K562 (cell line): ENCODE data around the gene GMEB2. TPM values are rescaled to one million over a fixed set of nuclear protein-coding genes. Genes with fewer than 3 reads are reported as not detected.

Source experiments
- ATAC-seq: fragments of 200-7000 bp; cut with Tn5 transposase; 3 replicates; pipeline ENCODE4 v1.9.1; 2020; ENCODE audit warnings: moderate library complexity
- BruUV-seq: library from RNA; stranded (reverse); fragments of 400-500 nt; replicated peaks from 2 replicates; lab custom pipeline; 2021; lab: Mats Ljungman, UMichigan
- CTCF ChIA-PET: fragments of 300-600 bp; formaldehyde crosslinking; extraction: SDS; loops from one replicate; lab custom pipeline; 2021; ENCODE audit warnings: low intra/inter-chr PET ratio; lab: Yijun Ruan, JAX
- POLR2A ChIA-PET: fragments of 300-600, 350-650 bp; sonication (Branson Sonifier 250); formaldehyde crosslinking; extraction: SDS; loops from one replicate; lab custom pipeline; 2021; ENCODE audit warnings: antibody characterized with exemption, inconsistent platforms; lab: Yijun Ruan, JAX
- DNase-seq, 4 experiments: peaks; one replicate each; pipeline versions ENCODE4 v3.0.0 to v3.0.0-alpha.2; 2011 to 2018; ENCODE audit warnings: low spot score in 3 of 4, mixed read lengths in 3 of 4; ENCODE audit errors: extremely low read depth in 1 of 4
- FAIRE-seq: peaks from 2 replicates; lab custom pipeline; 2011; peaks lifted over from hg19 to GRCh38; lab: Jason Lieb, UNC
- H2AFZ ChIP-seq: 2 replicates; pipeline ENCODE4 v1.6.0; 2011; ENCODE audit warnings: low read depth, low read length, control low read depth, inconsistent platforms
- H3K27ac ChIP-seq: fragments of 200-600 bp; 3 replicates; pipeline ENCODE4 v1.8.0; 2011; ENCODE audit warnings: low read depth, mild to moderate bottlenecking, control low read depth, inconsistent platforms, low read length, moderate library complexity, mixed read lengths; ENCODE audit errors: extremely low read depth
- H3K27me3 ChIP-seq, 2 experiments: fragments of 300-600 bp in 1 of 2; 2 replicates in 1 of 2; 3 replicates in 1 of 2; pipeline versions ENCODE4 v1.6.0 to v1.8.0; 2011; ENCODE audit warnings: inconsistent platforms in 2 of 2, low read length in 2 of 2, mild to moderate bottlenecking in 1 of 2, mixed read lengths in 1 of 2, moderate library complexity in 1 of 2; ENCODE audit not compliant: control insufficient read depth in 2 of 2, insufficient read depth in 2 of 2
- H3K36me3 ChIP-seq: fragments of 300-600 bp; 3 replicates; pipeline ENCODE4 v1.8.0; 2011; ENCODE audit warnings: mild to moderate bottlenecking, low read length, inconsistent platforms; ENCODE audit not compliant: control insufficient read depth, insufficient read depth
- H3K4me1 ChIP-seq, 2 experiments: fragments of 200-600 bp in 1 of 2; replicated peaks in 1 of 2; 2 replicates in 1 of 2; 3 replicates in 1 of 2; pipeline versions ENCODE4 v1.5.1 to v1.8.0; 2011; ENCODE audit warnings: inconsistent platforms in 2 of 2, low read length in 2 of 2, mild to moderate bottlenecking in 1 of 2, mixed read lengths in 1 of 2, moderate library complexity in 1 of 2; ENCODE audit not compliant: control insufficient read depth in 2 of 2, insufficient read depth in 2 of 2
- H3K4me2 ChIP-seq: 2 replicates; pipeline ENCODE4 v1.6.1; 2011; ENCODE audit warnings: low read length, control low read depth, inconsistent platforms, mixed read lengths; ENCODE audit not compliant: insufficient read depth
- H3K4me3 ChIP-seq: fragments of 200-600 bp; sonication (generic), shearing (Covaris generic); 2 replicates; pipeline ENCODE4 v1.5.1; 2016; ENCODE audit warnings: control low read depth, inconsistent platforms
- H3K79me2 ChIP-seq: fragments of 200-600 bp; 3 replicates; pipeline ENCODE4 v1.8.0; 2011; ENCODE audit warnings: low read length, inconsistent platforms; ENCODE audit not compliant: control insufficient read depth, insufficient read depth
- H3K9ac ChIP-seq, 2 experiments: 2 replicates each; pipeline versions ENCODE4 v1.6.0 to v1.6.1; 2011; ENCODE audit warnings: low read depth in 2 of 2, low read length in 2 of 2, control low read depth in 1 of 2, inconsistent platforms in 1 of 2, mild to moderate bottlenecking in 1 of 2, mixed read lengths in 1 of 2; ENCODE audit not compliant: insufficient read depth in 1 of 2
- H3K9me1 ChIP-seq: one replicate; pipeline ENCODE4 v1.6.0; 2011; ENCODE audit warnings: inconsistent platforms, mild to moderate bottlenecking, low read length, moderate library complexity; ENCODE audit not compliant: control insufficient read depth, insufficient read depth
- H3K9me3 ChIP-seq: replicated peaks from 2 replicates; pipeline ENCODE4 v1.5.1; 2011; ENCODE audit warnings: low read depth, low read length, inconsistent platforms; ENCODE audit not compliant: control insufficient read depth, insufficient read depth
- H4K20me1 ChIP-seq: replicated peaks from 2 replicates; pipeline ENCODE4 v1.6.1; 2011; ENCODE audit warnings: low read length, inconsistent platforms, mixed read lengths; ENCODE audit not compliant: control insufficient read depth, insufficient read depth
- CBX8 ChIP-seq: fragments of 200-600 bp; sonication (generic); IDR thresholded peaks from 2 replicates; pipeline ENCODE4 v1.6.1; 2012; ENCODE audit warnings: borderline replicate concordance, mixed run types, low read depth, mild to moderate bottlenecking, moderate library complexity, mixed read lengths, low read length, control low read depth, inconsistent platforms; ENCODE audit not compliant: poor library complexity, severe bottlenecking; ENCODE audit errors: extremely low read depth
- CTCF ChIP-seq, 3 experiments: IDR thresholded peaks in 2 of 3; conservative IDR thresholded peaks in 1 of 3; 2 replicates each; pipeline ENCODE4 v1.5.1; 2011 to 2012; ENCODE audit warnings: low read length in 3 of 3, mild to moderate bottlenecking in 3 of 3, control low read depth in 2 of 3, improper control_type of control experiment in 1 of 3, inconsistent platforms in 1 of 3, low read depth in 1 of 3, mixed read lengths in 1 of 3, moderate library complexity in 1 of 3; ENCODE audit not compliant: insufficient read depth in 2 of 3
- E2F6 ChIP-seq, 2 experiments: IDR thresholded peaks; 2 replicates each; pipeline ENCODE4 v1.6.1; 2011; ENCODE audit warnings: borderline replicate concordance in 1 of 2, control low read depth in 1 of 2, low read depth in 1 of 2, low read length in 1 of 2, mild to moderate bottlenecking in 1 of 2, mixed read lengths in 1 of 2, moderate library complexity in 1 of 2; ENCODE audit not compliant: insufficient read depth in 1 of 2, insufficient read length in 1 of 2, poor library complexity in 1 of 2, severe bottlenecking in 1 of 2; ENCODE audit errors: extremely low read depth in 1 of 2
- SMC3 ChIP-seq: conservative IDR thresholded peaks from 2 replicates; pipeline ENCODE4 v1.6.1; 2011; ENCODE audit warnings: low read depth, low read length, improper control_type of control experiment; ENCODE audit not compliant: insufficient read depth
- SOX6 ChIP-seq: fragments of 450-650 bp; IDR thresholded peaks from 2 replicates; pipeline ENCODE4 v1.6.1; 2014; ENCODE audit warnings: mild to moderate bottlenecking
- TFAP4 ChIP-seq: sonication (generic); formaldehyde crosslinking; IDR thresholded peaks from 2 replicates; pipeline ENCODE4 v1.8.0; 2022; ENCODE audit warnings: missing genetic modification reagents, mild to moderate bottlenecking, moderate library complexity, borderline replicate concordance
- ZNF121 ChIP-seq: sonication (generic); formaldehyde crosslinking; conservative IDR thresholded peaks from 2 replicates; pipeline ENCODE4 v1.8.0; 2022; ENCODE audit warnings: missing genetic modification reagents
- WGBS: fragments of 100-300 bp; shearing (Covaris generic); methylation state at CpG from one replicate; pipeline ENCODE4 v1.1.6; 2016; ENCODE audit warnings: low coverage, mixed read lengths; ENCODE audit not compliant: insufficient coverage; ENCODE audit errors: missing lambda C conversion rate; 5-methylcytosine and 5-hydroxymethylcytosine counted together
- in situ Hi-C: fragments of 300-500 bp; cut with MboI; formaldehyde crosslinking; loops from 4 replicates; pipeline ENCODE4 v1.15.0; 2018; ENCODE audit warnings: inconsistent platforms, mixed read lengths
- intact Hi-C: fragments of 100-400 bp; cut with micrococcal nuclease; formaldehyde crosslinking; loops from 2 replicates; pipeline ENCODE4 v1.14.2; 2022
- polyA plus RNA-seq, 8 experiments: library from polyadenylated mRNA; depleted of rRNA in 4 of 8; stranded (reverse) in 5 of 8; unstranded in 3 of 8; fragments of >200 nt; fragmentation: Nextera tagmentation in 2 of 8; fragmentation: Illumina TruSeq in 1 of 8; extraction: Ambion mirVana in 2 of 8; extraction: Trizol in 1 of 8; gene quantifications; 2 replicates each; pipeline versions ENCODE4 v1.2.1 to v1.2.3, GENCODE V29; 2011 to 2014; ENCODE audit warnings: inconsistent platforms in 1 of 8, missing spikeins in 1 of 8
- total RNA-seq, 7 experiments: library from RNA; depleted of rRNA in 6 of 7; stranded (reverse); fragments of >200 nt in 6 of 7; fragmentation: Illumina TruSeq in 2 of 7; extraction: Trizol in 2 of 7; gene quantifications; 2 replicates each; pipeline versions ENCODE4 v1.2.1 to v1.2.3, GENCODE V29; 2011 to 2021; ENCODE audit warnings: low replicate concordance in 1 of 7

Gene GMEB2
- total and polyA plus RNA-seq, 9 of the 15 experiments (the other 6 are each of a cell fraction or from before 2014, with no cell fraction given) = 0.03 to 13.9 (median 6.3) TPM

- no TSS peak for BruUV-seq
- no peak for FAIRE-seq
These were observed 44.4 kb downstream of the GMEB2 start for GRCh38 chr20:63582382-63583063.

GRCh38 chr20:63580796-63581461 is 46.0 kb downstream of the GMEB2 start:
- Histone ChIP-seq H3K79me2 (no peaks in the 10 kb centered on the region), H4K20me1 (no peaks in the 10 kb centered on the region), H3K27me3 (peaks cover 0 to 10% of the 10 kb centered on the region in 2 experiments; a peak in 2 of 5 replicates), H3K9me1 (no peaks in the 10 kb centered on the region), H3K36me3 (no peaks in the 10 kb centered on the region), H3K9ac (peak overlapping the region in 1 of 2 experiments; percentile 10; a peak in 2 of 4 replicates), H3K4me1 (peaks cover 4 to 27% of the 10 kb centered on the region in 2 experiments; a peak in 4 of 5 replicates), H3K4me3 (no peak overlapping the region), H3K27ac (no peak overlapping the region), H3K9me3 (no peaks in the 10 kb centered on the region), H3K4me2 (no peak overlapping the region), H2AFZ (no peak overlapping the region)
- BruUV-seq = no TSS peak
- CTCF ChIA-PET = interaction anchor here (0.6 to 0.8 kb wide), 4 partner anchors 46 to 477 kb away, joined by 3 read pairs; partner anchors contain the start of genes GMEB2 and TPD52L2
- POLR2A ChIA-PET = interaction anchor here (0.7 to 1.1 kb wide), 3 partner anchors 9 to 46 kb away, joined by 3 to 4 read pairs (median 3); partner anchors contain the start of gene GMEB2
- DNase-seq (peak; percentile 56 to 68 (median 64)), FAIRE-seq (peak; percentile 77), ATAC-seq (peak; percentile 89)
- in situ Hi-C loops (no loop called here), intact Hi-C loops (loop anchor here (2.0 kb wide), 1 partner anchor 394 kb away; no protein-coding TSS in a partner anchor)
- 5% methylated on average over 12 of the region's 12 CpGs for WGBS
- TF ChIP-seq E2F6 (IDR thresholded peaks at IDR 0.05; ENCODE audit: borderline replicate concordance in 1 of 2, extremely low read depth in 1 of 2, insufficient read depth in 1 of 2, insufficient read length in 1 of 2, low read depth in 1 of 2, low read length in 1 of 2, poor library complexity in 1 of 2, severe bottlenecking in 1 of 2) = peak in 1 of 2 experiments; percentile 4
- TF ChIP-seq CTCF (IDR thresholded peaks at IDR 0.05 in 2 of 3, conservative IDR thresholded peaks at IDR 0.05 in 1 of 3; ENCODE audit: insufficient read depth in 2 of 3, low read depth in 1 of 3, low read length in 3 of 3) = peak; percentile 62 to 72 (median 65)
- 0 out of 2 replicates have a peak, but pooled peaks have one; percentile 15 for TF ChIP-seq TFAP4 (CRISPR knock-in tag)
- TF ChIP-seq SOX6 = no peak
- 0 out of 2 replicates have a peak, but pooled peaks have one; percentile 43 for TF ChIP-seq SMC3

More at GRCh38 chr20:63582382-63583063, 44.4 kb downstream of the GMEB2 start:
- no peaks in the 10 kb centered on the region for H4K20me1 ChIP-seq
- in situ Hi-C loops = no loop called here
- no peaks in the 10 kb centered on the region for H3K9me1 ChIP-seq
- H3K4me1 ChIP-seq = peaks cover 4 to 27% of the 10 kb centered on the region in 2 experiments; a peak in 4 of 5 replicates
- peak overlapping the region; percentile 29; the same call in 1 of the 2 replicates for H3K4me2 ChIP-seq
- ChIA-PET CTCF (interaction anchor here (0.7 kb wide), 1 partner anchor 106 kb away, joined by 3 read pairs; no protein-coding TSS in a partner anchor), POLR2A (interaction anchor here (1.3 to 1.4 kb wide), 2 partner anchors 9 to 13 kb away, joined by 3 to 7 read pairs; no protein-coding TSS in a partner anchor)
- WGBS = 71% methylated on average over 22 of the region's 23 CpGs
- ATAC-seq (no peak), DNase-seq (no peak)
- peak overlapping the region; percentile 84 for H2AFZ ChIP-seq
- no peak overlapping the region for H3K27ac ChIP-seq
- peaks cover 0 to 14% of the 10 kb centered on the region in 2 experiments; a peak in 2 of 5 replicates for H3K27me3 ChIP-seq
- no peaks in the 10 kb centered on the region for H3K79me2 ChIP-seq
- H3K36me3 ChIP-seq = no peaks in the 10 kb centered on the region
- TF ChIP-seq ZNF121 (CRISPR knock-in tag) (peak; percentile 71), CBX8 (no peak)
- TF ChIP-seq, all 486 proteins: peak for 1
- H3K9ac ChIP-seq = peak overlapping the region; percentile 23 to 65; a peak in 1 of 4 replicates
- no peak overlapping the region for H3K4me3 ChIP-seq
- H3K9me3 ChIP-seq = no peaks in the 10 kb centered on the region
- intact Hi-C loops = no loop called here
